ENCODE results near the gene CIP2A. TPM values are rescaled to one million over a fixed set of nuclear protein-coding genes. Genes with fewer than 3 reads are reported as not detected.

The CIP2A gene
- total and polyA plus RNA-seq, 2 experiments from 2014 or later: 48.1 to 63.5 TPM

DNA sequence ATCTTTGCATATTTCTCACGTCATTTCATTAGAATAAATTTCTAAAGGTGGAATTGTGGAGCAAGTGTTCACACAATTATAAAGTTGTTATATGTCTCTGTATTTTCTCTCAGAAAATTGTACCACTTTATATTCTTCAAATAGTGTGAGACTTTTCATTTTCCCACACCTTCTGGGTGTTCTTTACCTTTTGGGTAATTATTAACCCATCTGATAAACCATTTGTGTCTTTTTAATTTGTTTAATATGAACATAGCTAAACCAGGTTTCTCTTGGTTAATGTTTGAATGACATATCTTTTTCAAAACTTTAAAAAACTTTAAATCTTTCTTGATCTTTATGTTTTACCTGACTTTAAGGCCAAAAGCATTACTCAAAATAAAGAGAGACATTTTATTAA is 40.7 kb upstream of the CIP2A start:
- Histone ChIP-seq H3K27me3 (ENCODE audit: insufficient read depth) (no peaks in the 10 kb centered on the region), H3K4me2 (no peak overlapping the region), H3K9me2 (ENCODE audit: insufficient read depth) (no peaks in the 10 kb centered on the region), H3F3A (replicated peaks; ENCODE audit: low read depth) (no peaks in the 10 kb centered on the region), H3K36me3 (ENCODE audit: insufficient read depth) (no peaks in the 10 kb centered on the region; the same call in 1 of the 2 replicates), H3K4me3 (no peak overlapping the region), H4K20me1 (replicated peaks; ENCODE audit: insufficient read depth) (no peaks in the 10 kb centered on the region), H2AFZ (no peak overlapping the region), H3K79me2 (replicated peaks; ENCODE audit: insufficient read depth) (no peaks in the 10 kb centered on the region), H3K27ac (ENCODE audit: low read depth) (no peak overlapping the region), H3K4me1 (ENCODE audit: insufficient read depth) (no peaks in the 10 kb centered on the region)
- Mint-ChIP-seq H3K27ac (no peak overlapping the region), H3K27me3 (ENCODE audit: insufficient read depth, low read depth, poor library complexity) (no peaks in the 10 kb centered on the region), H3K9me3 (no peaks in the 10 kb centered on the region; the same call in 2 of the 3 replicates), H3K4me1 (no peaks in the 10 kb centered on the region), H3K36me3 (ENCODE audit: low read depth) (peaks cover 8% of the 10 kb centered on the region; the same call in 2 of the 3 replicates), H3K4me3 (no peak overlapping the region)
- TF ChIP-seq POLR2AphosphoS5 (IDR thresholded peaks at IDR 0.05; ENCODE audit: low read depth): no peak
- DNase-seq (ENCODE audit: low spot score): no peak
- no peak for ATAC-seq

GRCh38 chr3:108623504-108623903 is 34.3 kb upstream of the CIP2A start:
- H3K79me2 ChIP-seq (replicated peaks; ENCODE audit: insufficient read depth): no peaks in the 10 kb centered on the region
- Mint-ChIP-seq H3K27ac (no peak overlapping the region), H3K36me3 (ENCODE audit: low read depth) (peaks cover 27% of the 10 kb centered on the region; the same call in 2 of the 3 replicates), H3K27me3 (ENCODE audit: insufficient read depth, low read depth, poor library complexity) (no peaks in the 10 kb centered on the region), H3K4me3 (no peak overlapping the region), H3K4me1 (no peaks in the 10 kb centered on the region), H3K9me3 (no peaks in the 10 kb centered on the region)
- H2AFZ ChIP-seq: no peak overlapping the region
- no peak overlapping the region for H3K4me2 ChIP-seq
- no peak overlapping the region for H3K4me3 ChIP-seq
- no peak overlapping the region for H3K27ac ChIP-seq (ENCODE audit: low read depth)
- peaks cover 4% of the 10 kb centered on the region; the same call in 1 of the 2 replicates for H3K9me2 ChIP-seq (ENCODE audit: insufficient read depth)
- no peaks in the 10 kb centered on the region for H3K4me1 ChIP-seq (ENCODE audit: insufficient read depth)
- no peaks in the 10 kb centered on the region; the same call in 1 of the 2 replicates for H3K36me3 ChIP-seq (ENCODE audit: insufficient read depth)
- no peaks in the 10 kb centered on the region for H4K20me1 ChIP-seq (replicated peaks; ENCODE audit: insufficient read depth)
- no peak for ATAC-seq
- no peak for DNase-seq (ENCODE audit: low spot score)
- H3K27me3 ChIP-seq (ENCODE audit: insufficient read depth): no peaks in the 10 kb centered on the region
- no peaks in the 10 kb centered on the region for H3F3A ChIP-seq (replicated peaks; ENCODE audit: low read depth)
- TF ChIP-seq ZNF331 (CRISPR knock-in tag; IDR thresholded peaks at IDR 0.05; ENCODE audit: low read depth) (no peak), POLR2AphosphoS5 (IDR thresholded peaks at IDR 0.05; ENCODE audit: low read depth) (no peak), CREB1 (CRISPR knock-in tag; IDR thresholded peaks at IDR 0.05; ENCODE audit: low read depth) (no peak), ETS1 (IDR thresholded peaks at IDR 0.05) (no peak), ZNF114 (CRISPR knock-in tag; IDR thresholded peaks at IDR 0.05) (no peak), EZH2 (IDR thresholded peaks at IDR 0.05; ENCODE audit: low read depth, unreplicated experiment) (no peak)
- TF ChIP-seq, protein P1, sequence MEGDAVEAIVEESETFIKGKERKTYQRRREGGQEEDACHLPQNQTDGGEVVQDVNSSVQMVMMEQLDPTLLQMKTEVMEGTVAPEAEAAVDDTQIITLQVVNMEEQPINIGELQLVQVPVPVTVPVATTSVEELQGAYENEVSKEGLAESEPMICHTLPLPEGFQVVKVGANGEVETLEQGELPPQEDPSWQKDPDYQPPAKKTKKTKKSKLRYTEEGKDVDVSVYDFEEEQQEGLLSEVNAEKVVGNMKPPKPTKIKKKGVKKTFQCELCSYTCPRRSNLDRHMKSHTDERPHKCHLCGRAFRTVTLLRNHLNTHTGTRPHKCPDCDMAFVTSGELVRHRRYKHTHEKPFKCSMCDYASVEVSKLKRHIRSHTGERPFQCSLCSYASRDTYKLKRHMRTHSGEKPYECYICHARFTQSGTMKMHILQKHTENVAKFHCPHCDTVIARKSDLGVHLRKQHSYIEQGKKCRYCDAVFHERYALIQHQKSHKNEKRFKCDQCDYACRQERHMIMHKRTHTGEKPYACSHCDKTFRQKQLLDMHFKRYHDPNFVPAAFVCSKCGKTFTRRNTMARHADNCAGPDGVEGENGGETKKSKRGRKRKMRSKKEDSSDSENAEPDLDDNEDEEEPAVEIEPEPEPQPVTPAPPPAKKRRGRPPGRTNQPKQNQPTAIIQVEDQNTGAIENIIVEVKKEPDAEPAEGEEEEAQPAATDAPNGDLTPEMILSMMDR (conservative IDR thresholded peaks at IDR 0.05; ENCODE audit: low read depth in 2 of 2): no peak
- TF ChIP-seq, protein P2, sequence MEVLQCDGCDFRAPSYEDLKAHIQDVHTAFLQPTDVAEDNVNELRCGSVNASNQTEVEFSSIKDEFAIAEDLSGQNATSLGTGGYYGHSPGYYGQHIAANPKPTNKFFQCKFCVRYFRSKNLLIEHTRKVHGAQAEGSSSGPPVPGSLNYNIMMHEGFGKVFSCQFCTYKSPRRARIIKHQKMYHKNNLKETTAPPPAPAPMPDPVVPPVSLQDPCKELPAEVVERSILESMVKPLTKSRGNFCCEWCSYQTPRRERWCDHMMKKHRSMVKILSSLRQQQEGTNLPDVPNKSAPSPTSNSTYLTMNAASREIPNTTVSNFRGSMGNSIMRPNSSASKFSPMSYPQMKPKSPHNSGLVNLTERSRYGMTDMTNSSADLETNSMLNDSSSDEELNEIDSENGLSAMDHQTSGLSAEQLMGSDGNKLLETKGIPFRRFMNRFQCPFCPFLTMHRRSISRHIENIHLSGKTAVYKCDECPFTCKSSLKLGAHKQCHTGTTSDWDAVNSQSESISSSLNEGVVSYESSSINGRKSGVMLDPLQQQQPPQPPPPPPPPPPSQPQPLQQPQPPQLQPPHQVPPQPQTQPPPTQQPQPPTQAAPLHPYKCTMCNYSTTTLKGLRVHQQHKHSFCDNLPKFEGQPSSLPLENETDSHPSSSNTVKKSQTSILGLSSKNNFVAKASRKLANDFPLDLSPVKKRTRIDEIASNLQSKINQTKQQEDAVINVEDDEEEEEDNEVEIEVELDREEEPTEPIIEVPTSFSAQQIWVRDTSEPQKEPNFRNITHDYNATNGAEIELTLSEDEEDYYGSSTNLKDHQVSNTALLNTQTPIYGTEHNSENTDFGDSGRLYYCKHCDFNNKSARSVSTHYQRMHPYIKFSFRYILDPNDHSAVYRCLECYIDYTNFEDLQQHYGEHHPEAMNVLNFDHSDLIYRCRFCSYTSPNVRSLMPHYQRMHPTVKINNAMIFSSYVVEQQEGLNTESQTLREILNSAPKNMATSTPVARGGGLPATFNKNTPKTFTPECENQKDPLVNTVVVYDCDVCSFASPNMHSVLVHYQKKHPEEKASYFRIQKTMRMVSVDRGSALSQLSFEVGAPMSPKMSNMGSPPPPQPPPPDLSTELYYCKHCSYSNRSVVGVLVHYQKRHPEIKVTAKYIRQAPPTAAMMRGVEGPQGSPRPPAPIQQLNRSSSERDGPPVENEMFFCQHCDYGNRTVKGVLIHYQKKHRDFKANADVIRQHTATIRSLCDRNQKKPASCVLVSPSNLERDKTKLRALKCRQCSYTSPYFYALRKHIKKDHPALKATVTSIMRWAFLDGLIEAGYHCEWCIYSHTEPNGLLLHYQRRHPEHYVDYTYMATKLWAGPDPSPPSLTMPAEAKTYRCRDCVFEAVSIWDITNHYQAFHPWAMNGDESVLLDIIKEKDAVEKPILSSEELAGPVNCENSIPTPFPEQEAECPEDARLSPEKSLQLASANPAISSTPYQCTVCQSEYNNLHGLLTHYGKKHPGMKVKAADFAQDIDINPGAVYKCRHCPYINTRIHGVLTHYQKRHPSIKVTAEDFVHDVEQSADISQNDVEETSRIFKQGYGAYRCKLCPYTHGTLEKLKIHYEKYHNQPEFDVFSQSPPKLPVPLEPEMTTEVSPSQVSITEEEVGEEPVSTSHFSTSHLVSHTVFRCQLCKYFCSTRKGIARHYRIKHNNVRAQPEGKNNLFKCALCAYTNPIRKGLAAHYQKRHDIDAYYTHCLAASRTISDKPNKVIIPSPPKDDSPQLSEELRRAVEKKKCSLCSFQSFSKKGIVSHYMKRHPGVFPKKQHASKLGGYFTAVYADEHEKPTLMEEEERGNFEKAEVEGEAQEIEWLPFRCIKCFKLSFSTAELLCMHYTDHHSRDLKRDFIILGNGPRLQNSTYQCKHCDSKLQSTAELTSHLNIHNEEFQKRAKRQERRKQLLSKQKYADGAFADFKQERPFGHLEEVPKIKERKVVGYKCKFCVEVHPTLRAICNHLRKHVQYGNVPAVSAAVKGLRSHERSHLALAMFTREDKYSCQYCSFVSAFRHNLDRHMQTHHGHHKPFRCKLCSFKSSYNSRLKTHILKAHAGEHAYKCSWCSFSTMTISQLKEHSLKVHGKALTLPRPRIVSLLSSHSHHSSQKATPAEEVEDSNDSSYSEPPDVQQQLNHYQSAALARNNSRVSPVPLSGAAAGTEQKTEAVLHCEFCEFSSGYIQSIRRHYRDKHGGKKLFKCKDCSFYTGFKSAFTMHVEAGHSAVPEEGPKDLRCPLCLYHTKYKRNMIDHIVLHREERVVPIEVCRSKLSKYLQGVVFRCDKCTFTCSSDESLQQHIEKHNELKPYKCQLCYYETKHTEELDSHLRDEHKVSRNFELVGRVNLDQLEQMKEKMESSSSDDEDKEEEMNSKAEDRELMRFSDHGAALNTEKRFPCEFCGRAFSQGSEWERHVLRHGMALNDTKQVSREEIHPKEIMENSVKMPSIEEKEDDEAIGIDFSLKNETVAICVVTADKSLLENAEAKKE (CRISPR knock-in tag; IDR thresholded peaks at IDR 0.05): no peak
- TF ChIP-seq, protein P3, sequence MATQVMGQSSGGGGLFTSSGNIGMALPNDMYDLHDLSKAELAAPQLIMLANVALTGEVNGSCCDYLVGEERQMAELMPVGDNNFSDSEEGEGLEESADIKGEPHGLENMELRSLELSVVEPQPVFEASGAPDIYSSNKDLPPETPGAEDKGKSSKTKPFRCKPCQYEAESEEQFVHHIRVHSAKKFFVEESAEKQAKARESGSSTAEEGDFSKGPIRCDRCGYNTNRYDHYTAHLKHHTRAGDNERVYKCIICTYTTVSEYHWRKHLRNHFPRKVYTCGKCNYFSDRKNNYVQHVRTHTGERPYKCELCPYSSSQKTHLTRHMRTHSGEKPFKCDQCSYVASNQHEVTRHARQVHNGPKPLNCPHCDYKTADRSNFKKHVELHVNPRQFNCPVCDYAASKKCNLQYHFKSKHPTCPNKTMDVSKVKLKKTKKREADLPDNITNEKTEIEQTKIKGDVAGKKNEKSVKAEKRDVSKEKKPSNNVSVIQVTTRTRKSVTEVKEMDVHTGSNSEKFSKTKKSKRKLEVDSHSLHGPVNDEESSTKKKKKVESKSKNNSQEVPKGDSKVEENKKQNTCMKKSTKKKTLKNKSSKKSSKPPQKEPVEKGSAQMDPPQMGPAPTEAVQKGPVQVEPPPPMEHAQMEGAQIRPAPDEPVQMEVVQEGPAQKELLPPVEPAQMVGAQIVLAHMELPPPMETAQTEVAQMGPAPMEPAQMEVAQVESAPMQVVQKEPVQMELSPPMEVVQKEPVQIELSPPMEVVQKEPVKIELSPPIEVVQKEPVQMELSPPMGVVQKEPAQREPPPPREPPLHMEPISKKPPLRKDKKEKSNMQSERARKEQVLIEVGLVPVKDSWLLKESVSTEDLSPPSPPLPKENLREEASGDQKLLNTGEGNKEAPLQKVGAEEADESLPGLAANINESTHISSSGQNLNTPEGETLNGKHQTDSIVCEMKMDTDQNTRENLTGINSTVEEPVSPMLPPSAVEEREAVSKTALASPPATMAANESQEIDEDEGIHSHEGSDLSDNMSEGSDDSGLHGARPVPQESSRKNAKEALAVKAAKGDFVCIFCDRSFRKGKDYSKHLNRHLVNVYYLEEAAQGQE (IDR thresholded peaks at IDR 0.05; ENCODE audit: unreplicated experiment): no peak

All from GM23338 (cell line).